ENCODE data around the gene ADAMTS3. TPM values are rescaled to one million over a fixed set of nuclear protein-coding genes. Genes with fewer than 3 reads are reported as not detected.

Gene ADAMTS3
- total and polyA plus RNA-seq, 9 of the 15 experiments (the other 6 are each of a cell fraction or from before 2014, with no cell fraction given), result 4.0 to 18.0 (median 12.1) TPM

GRCh38 chr4:72569719-72570235 is 756 bp upstream of the ADAMTS3 start (continued):
- TF ChIP-seq ZNF395 (CRISPR knock-in tag; IDR thresholded peaks at IDR 0.05) (no peak; the same call in 1 of the 2 replicates), ZNF551 (CRISPR knock-in tag; IDR thresholded peaks at IDR 0.05) (no peak), C11orf30 (IDR thresholded peaks at IDR 0.05; ENCODE audit: low read depth) (peak; percentile 32; the same call in 1 of the 2 replicates), ZNF354B (CRISPR knock-in tag; IDR thresholded peaks at IDR 0.05) (no peak), RBM15 (IDR thresholded peaks at IDR 0.05; ENCODE audit: insufficient read depth, low read length) (no peak), ZNF695 (CRISPR knock-in tag; IDR thresholded peaks at IDR 0.05) (no peak), FOXP1 (CRISPR knock-in tag; IDR thresholded peaks at IDR 0.05) (no peak), HIVEP1 (CRISPR knock-in tag; IDR thresholded peaks at IDR 0.05) (no peak), MAFK (IDR thresholded peaks at IDR 0.05; ENCODE audit: low read length) (no peak), CBX1 (IDR thresholded peaks at IDR 0.05; ENCODE audit: low read depth) (no peak), ZBTB49 (CRISPR knock-in tag; IDR thresholded peaks at IDR 0.05; ENCODE audit: borderline replicate concordance) (no peak), KLF16 (IDR thresholded peaks at IDR 0.05) (peak; percentile 67; the same call in 1 of the 2 replicates), CC2D1A (IDR thresholded peaks at IDR 0.05) (peak; percentile 69; the same call in 1 of the 2 replicates), HINFP (tag; conservative IDR thresholded peaks at IDR 0.05; ENCODE audit: low read depth) (no peak), COPS2 (conservative IDR thresholded peaks at IDR 0.05) (no peak), TAF1 (IDR thresholded peaks at IDR 0.05; ENCODE audit: control insufficient read depth, extremely low read depth, insufficient read depth, low read length, severe bottlenecking) (peak; percentile 26), CBX8 (IDR thresholded peaks at IDR 0.05; ENCODE audit: borderline replicate concordance, extremely low read depth, low read depth, low read length, poor library complexity, severe bottlenecking) (no peak), HMBOX1 (IDR thresholded peaks at IDR 0.05) (0 out of 2 replicates have a peak, but pooled peaks have one; percentile 59), CHAMP1 (IDR thresholded peaks at IDR 0.05) (no peak), HLTF (IDR thresholded peaks at IDR 0.05) (no peak), MCM5 (IDR thresholded peaks at IDR 0.05; ENCODE audit: low read depth) (no peak)

Data from K562 (cell line).